Activated CD8-positive, alpha-beta T cell treated with anti-CD3 and anti-CD28 coated beads for 36 hours (primary cell): ENCODE results near the gene SRPK2. TPM values are rescaled to one million over a fixed set of nuclear protein-coding genes. Genes with fewer than 3 reads are reported as not detected.

ENCODE experiments used
- ATAC-seq: fragments of 200-7000 bp; cut with Tn5 transposase; one replicate; pipeline ENCODE4 v1.10.0; 2021; ENCODE audit warnings: mild to moderate bottlenecking, moderate library complexity
- CTCF ChIA-PET: fragments of 350-600 bp; sonication (Branson Sonifier 250); formaldehyde crosslinking; loops from one replicate; lab custom pipeline; 2021; ENCODE audit warnings: antibody characterized with exemption; lab: Charles Lee
- POLR2A ChIA-PET: fragments of 350-600 bp; sonication (Branson Sonifier 250); formaldehyde crosslinking; loops from one replicate; lab custom pipeline; 2021; ENCODE audit warnings: antibody characterized with exemption; lab: Charles Lee
- DNase-seq: peaks from one replicate; pipeline ENCODE4 v3.0.0-alpha.2; 2020
- H3K27ac Mint-ChIP-seq: one replicate; pipeline ENCODE4 v1.8.0; 2021; ENCODE audit warnings: mild to moderate bottlenecking, mixed read lengths
- H3K27me3 Mint-ChIP-seq: one replicate; pipeline ENCODE4 v1.8.0; 2021; ENCODE audit warnings: mixed read lengths
- H3K36me3 Mint-ChIP-seq: one replicate; pipeline ENCODE4 v1.8.0; 2021; ENCODE audit warnings: low read depth, mixed read lengths
- H3K4me1 Mint-ChIP-seq: one replicate; pipeline ENCODE4 v1.8.0; 2021; ENCODE audit warnings: low read depth, mixed read lengths
- H3K4me3 Mint-ChIP-seq: one replicate; pipeline ENCODE4 v1.8.0; 2021; ENCODE audit warnings: mild to moderate bottlenecking, moderate library complexity, mixed read lengths
- H3K9me3 Mint-ChIP-seq: one replicate; pipeline ENCODE4 v1.8.0; 2021; ENCODE audit warnings: mixed read lengths
- intact Hi-C: fragments of 100-400 bp; cut with micrococcal nuclease; formaldehyde crosslinking; loops from one replicate; pipeline ENCODE4 v1.10.0; 2022
- total RNA-seq, 2 experiments: library from RNA; stranded (reverse); gene quantifications; one replicate each; pipeline ENCODE4 v1.2.3, GENCODE V29; 2021
- TF ChIP-seq, protein P1 (sequence below): fragments of 200-600 bp; IDR thresholded peaks from one replicate; pipeline ENCODE4 v1.8.0; 2022; ENCODE audit warnings: antibody characterized with exemption, mild to moderate bottlenecking

The SRPK2 gene
- total RNA-seq, 2 experiments from 2014 or later = 32.9 to 33.5 TPM

DNA sequence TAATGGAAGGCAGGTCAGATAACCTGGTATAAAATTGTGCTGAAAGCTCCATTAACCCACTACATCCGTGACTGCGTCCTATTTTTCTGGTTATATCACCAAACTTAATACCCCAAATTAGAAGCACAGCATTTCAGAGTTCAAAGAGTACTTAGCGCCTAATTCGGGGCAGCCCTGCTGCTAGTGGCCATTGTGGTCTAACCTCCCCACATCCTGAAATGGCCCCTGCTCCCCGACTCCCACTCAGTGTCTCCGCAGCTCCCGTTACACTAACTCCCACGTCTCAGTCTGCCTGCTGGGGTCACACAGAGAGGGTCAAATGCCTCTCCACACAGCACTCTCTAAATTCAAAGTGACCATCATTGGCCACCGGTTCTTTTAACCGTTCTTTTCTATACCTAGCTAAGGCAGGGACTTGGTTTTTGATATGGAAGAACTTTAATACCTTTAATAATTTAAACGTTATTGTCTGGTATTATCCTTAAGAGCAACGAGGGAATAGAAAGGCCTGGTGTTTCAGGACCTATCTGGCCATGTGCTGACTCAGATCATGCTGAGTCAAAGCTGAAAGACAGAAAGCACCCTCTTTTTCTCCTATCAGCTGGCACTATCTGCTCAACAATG, 257.6 kb downstream of the SRPK2 start:
- peak overlapping the region; percentile 46 for H3K27ac Mint-ChIP-seq
- POLR2A ChIA-PET = no interaction called here
- ATAC-seq (peak; percentile 61), DNase-seq (peak; percentile 25)
- TF ChIP-seq, protein P1, sequence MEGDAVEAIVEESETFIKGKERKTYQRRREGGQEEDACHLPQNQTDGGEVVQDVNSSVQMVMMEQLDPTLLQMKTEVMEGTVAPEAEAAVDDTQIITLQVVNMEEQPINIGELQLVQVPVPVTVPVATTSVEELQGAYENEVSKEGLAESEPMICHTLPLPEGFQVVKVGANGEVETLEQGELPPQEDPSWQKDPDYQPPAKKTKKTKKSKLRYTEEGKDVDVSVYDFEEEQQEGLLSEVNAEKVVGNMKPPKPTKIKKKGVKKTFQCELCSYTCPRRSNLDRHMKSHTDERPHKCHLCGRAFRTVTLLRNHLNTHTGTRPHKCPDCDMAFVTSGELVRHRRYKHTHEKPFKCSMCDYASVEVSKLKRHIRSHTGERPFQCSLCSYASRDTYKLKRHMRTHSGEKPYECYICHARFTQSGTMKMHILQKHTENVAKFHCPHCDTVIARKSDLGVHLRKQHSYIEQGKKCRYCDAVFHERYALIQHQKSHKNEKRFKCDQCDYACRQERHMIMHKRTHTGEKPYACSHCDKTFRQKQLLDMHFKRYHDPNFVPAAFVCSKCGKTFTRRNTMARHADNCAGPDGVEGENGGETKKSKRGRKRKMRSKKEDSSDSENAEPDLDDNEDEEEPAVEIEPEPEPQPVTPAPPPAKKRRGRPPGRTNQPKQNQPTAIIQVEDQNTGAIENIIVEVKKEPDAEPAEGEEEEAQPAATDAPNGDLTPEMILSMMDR = no peak
- no peaks in the 10 kb centered on the region for H3K9me3 Mint-ChIP-seq
- CTCF ChIA-PET = interaction anchor here (1.0 to 1.8 kb wide), 5 partner anchors 18 to 893 kb away, joined by 3 to 5 read pairs (median 3); no protein-coding TSS in a partner anchor
- intact Hi-C loops = no loop called here
- H3K4me1 Mint-ChIP-seq = peaks cover 44% of the 10 kb centered on the region
- no peak overlapping the region for H3K4me3 Mint-ChIP-seq
- H3K27me3 Mint-ChIP-seq = no peaks in the 10 kb centered on the region
- peaks cover 11% of the 10 kb centered on the region for H3K36me3 Mint-ChIP-seq

DNA sequence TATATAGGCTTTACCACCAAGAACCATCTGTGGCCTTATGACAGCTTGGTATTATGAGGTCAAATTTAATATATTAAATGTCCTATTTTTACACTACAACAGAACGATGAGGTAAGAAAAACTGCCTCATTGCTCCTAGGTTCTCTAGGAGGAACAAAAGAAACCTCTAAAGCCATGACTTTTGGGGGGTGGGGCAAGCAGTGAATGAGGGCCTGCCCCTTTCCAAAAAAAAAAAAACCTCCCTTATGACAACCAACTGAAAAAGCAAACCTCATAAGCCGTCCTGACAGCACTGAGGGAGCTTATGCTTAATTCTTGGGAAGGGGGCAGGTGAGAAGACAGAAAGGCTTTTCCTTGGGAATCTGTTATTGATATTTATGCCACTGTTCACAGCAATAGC, 258.1 kb downstream of the SRPK2 start:
- no peaks in the 10 kb centered on the region for H3K9me3 Mint-ChIP-seq
- peak overlapping the region; percentile 46 for H3K27ac Mint-ChIP-seq
- peaks cover 48% of the 10 kb centered on the region for H3K4me1 Mint-ChIP-seq
- DNase-seq (no peak), ATAC-seq (no peak)
- no peak overlapping the region for H3K4me3 Mint-ChIP-seq
- intact Hi-C loops = no loop called here
- CTCF ChIA-PET = interaction anchor here (1.0 to 1.8 kb wide), 6 partner anchors 18 to 893 kb away, joined by 3 to 5 read pairs (median 3); no protein-coding TSS in a partner anchor
- TF ChIP-seq, protein P1 = no peak
- POLR2A ChIA-PET = no interaction called here
- no peaks in the 10 kb centered on the region for H3K27me3 Mint-ChIP-seq
- peaks cover 16% of the 10 kb centered on the region for H3K36me3 Mint-ChIP-seq

DNA sequence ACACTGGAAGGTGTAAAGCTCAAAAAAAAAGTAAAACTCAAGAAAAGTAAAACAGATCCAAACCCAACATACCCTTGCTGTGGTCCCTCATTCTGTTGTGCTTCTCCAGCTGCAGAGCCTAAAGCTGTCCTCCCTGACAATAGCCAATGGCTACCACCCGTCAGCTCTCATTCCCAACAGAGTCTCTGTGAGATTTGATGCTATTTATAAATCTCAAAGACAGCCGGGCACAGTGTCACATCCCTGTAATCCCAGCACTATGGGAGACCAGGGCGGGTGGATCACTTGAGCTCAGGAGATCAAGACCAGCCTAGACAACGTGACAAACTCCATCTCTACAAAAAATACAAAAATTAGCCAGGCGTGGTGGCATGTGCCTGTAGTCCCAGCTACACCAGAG, 258.7 kb downstream of the SRPK2 start:
- H3K9me3 Mint-ChIP-seq = no peaks in the 10 kb centered on the region
- H3K36me3 Mint-ChIP-seq = peaks cover 18% of the 10 kb centered on the region
- H3K27me3 Mint-ChIP-seq = no peaks in the 10 kb centered on the region
- no peak overlapping the region for H3K27ac Mint-ChIP-seq
- ChIA-PET POLR2A (interaction anchor here (0.8 to 1.1 kb wide), 2 partner anchors 11 to 25 kb away, joined by 3 read pairs; no protein-coding TSS in a partner anchor), CTCF (interaction anchor here (1.3 to 1.8 kb wide), 4 partner anchors 17 to 247 kb away, joined by 3 to 5 read pairs (median 4); no protein-coding TSS in a partner anchor)
- intact Hi-C loops = no loop called here
- no peak for ATAC-seq
- H3K4me1 Mint-ChIP-seq = peaks cover 48% of the 10 kb centered on the region
- no peak overlapping the region for H3K4me3 Mint-ChIP-seq
- TF ChIP-seq, protein P1 = no peak
- DNase-seq = no peak

DNA sequence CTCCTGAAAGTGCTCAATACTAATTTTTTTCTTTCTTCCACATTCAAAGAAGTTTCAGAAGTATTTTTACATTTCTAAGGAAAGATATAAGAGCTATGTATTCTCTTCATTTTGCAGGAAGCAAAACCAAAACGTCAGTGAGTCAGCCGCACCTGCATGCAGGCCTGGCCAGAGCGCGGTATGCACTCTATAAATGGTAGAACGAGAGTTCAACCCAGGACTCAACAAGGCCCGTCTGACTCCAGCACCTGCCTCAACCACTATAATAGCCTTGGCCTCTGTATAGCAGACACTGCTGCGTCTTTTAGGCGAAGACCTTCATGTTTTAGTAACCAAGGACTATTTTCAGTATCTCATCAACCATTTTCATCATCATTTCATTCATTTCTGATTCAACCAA, 261.5 kb downstream of the SRPK2 start:
- POLR2A ChIA-PET = interaction anchor here (0.9 kb wide), 1 partner anchor 12 kb away, joined by 3 read pairs; no protein-coding TSS in a partner anchor

More for the DNA sequence above, 261.5 kb downstream of the SRPK2 start:
- Mint-ChIP-seq H3K36me3 (peaks cover 16% of the 10 kb centered on the region), H3K4me1 (peaks cover 41% of the 10 kb centered on the region), H3K9me3 (no peaks in the 10 kb centered on the region), H3K27me3 (no peaks in the 10 kb centered on the region), H3K27ac (peak overlapping the region; percentile 67), H3K4me3 (no peak overlapping the region)
- intact Hi-C loops = no loop called here
- ATAC-seq = peak; percentile 71
- CTCF ChIA-PET = interaction anchor here (1.5 to 2.1 kb wide), 2 partner anchors 9 to 203 kb away, joined by 6 to 11 read pairs; no protein-coding TSS in a partner anchor
- TF ChIP-seq, protein P1 = no peak
- peak; percentile 52 for DNase-seq
